Psoas muscle (tissue), 8 donors: ENCODE data around the gene WNT6. TPM values are rescaled to one million over a fixed set of nuclear protein-coding genes. Genes with fewer than 3 reads are reported as not detected.
A peak's percentile ranks its signal among the peaks of the same experiment; 100 is the strongest.

Experiments
- ATAC-seq, 4 donors: fragments of 200-7000 bp; cut with Tn5 transposase; one replicate each; pipeline ENCODE4 v1.9.1; 2020; ENCODE audit warnings: moderate library complexity in 3 of 4, mild to moderate bottlenecking in 2 of 4
- DNase-seq, 2 donors: peaks; one replicate each; pipeline ENCODE4 v3.0.0-alpha.2; 2020
- H3K27ac ChIP-seq: fragments of 200-600 bp; one replicate; pipeline ENCODE4 v1.8.0; 2022
- H3K27me3 ChIP-seq, 3 donors: fragments of 200-600 bp in 1 of 3; one replicate each; pipeline versions ENCODE4 v1.6.1 to v1.8.0; 2013 to 2022; ENCODE audit warnings: low read length in 2 of 3, mild to moderate bottlenecking in 2 of 3, moderate library complexity in 1 of 3; ENCODE audit not compliant: insufficient read depth in 3 of 3
- H3K36me3 ChIP-seq, 2 donors: fragments of 200-600 bp in 1 of 2; one replicate each; pipeline versions ENCODE4 v1.6.1 to v1.8.0; 2013 to 2022; ENCODE audit warnings: low read depth in 1 of 2, mild to moderate bottlenecking in 1 of 2, moderate library complexity in 1 of 2; ENCODE audit not compliant: insufficient read depth in 1 of 2
- H3K4me1 ChIP-seq: fragments of 200-600 bp; one replicate; pipeline ENCODE4 v1.8.0; 2022
- H3K4me3 ChIP-seq: fragments of 200-600 bp; one replicate; pipeline ENCODE4 v1.8.0; 2022; ENCODE audit warnings: mild to moderate bottlenecking
- H3K9me3 ChIP-seq: fragments of 200-600 bp; one replicate; pipeline ENCODE4 v1.8.0; 2022
- WGBS, 3 donors: extraction: QIAGEN DNeasy Blood & Tissue Kit; methylation state at CpG; one replicate each; pipeline versions ENCODE4 v1.1.6 to v1.1.7; 2013; 5-methylcytosine and 5-hydroxymethylcytosine counted together
- intact Hi-C, 2 donors: fragments of 100-400 bp; cut with DNase I; formaldehyde crosslinking; loops; one replicate each; pipeline versions ENCODE4 v1.11.0 to v1.14.2; 2022
- polyA plus RNA-seq, 3 donors: library from polyadenylated mRNA; stranded (reverse); fragments of 200-250 nt; gene quantifications; one replicate each; pipeline ENCODE4 v1.2.3, GENCODE V29; 2013
- total RNA-seq, 4 donors: library from RNA; stranded (reverse); fragmentation: NEBNext Ultra II Directional in 2 of 4; extraction: Animal tissue kit (Norgen Biotek cat#: 25700) in 2 of 4; gene quantifications; one replicate each; pipeline versions ENCODE4 v1.2.1 to v1.2.4, GENCODE V29; 2021 to 2023
- TF ChIP-seq, protein P1 (sequence below): fragments of 200-600 bp; IDR thresholded peaks from one replicate; pipeline ENCODE4 v1.8.0; 2022; ENCODE audit warnings: antibody characterized with exemption
- donor health status: healthy with polysubstance abuse.
- donor health status: DM: no; HTN: no; CAD: no; lungs with moderate emphysema.
- donor health status: Bipolar disorder and iron deficiency.
- donor health status: healthy.
- donor health status: DM: yes; HTN: yes; CAD: no.
- donor health status: DM: no; HTN: no; CAD: no.
- donor health status: DM: no; HTN: no; CAD: no.
- donor health status: DM: yes; HTN: yes; CAD: no.

WNT6 gene
- total and polyA plus RNA-seq, 7 donors: 0.05 to 1.0 (median 0.20) TPM

GRCh38 chr2:218858671-218859555 is 692 bp upstream of the WNT6 start:
- intact Hi-C loops: loop anchor here in 1 of 2 donors (5.0 kb wide), 1 partner anchor 123 kb away; no protein-coding TSS in a partner anchor
- TF ChIP-seq, protein P1, sequence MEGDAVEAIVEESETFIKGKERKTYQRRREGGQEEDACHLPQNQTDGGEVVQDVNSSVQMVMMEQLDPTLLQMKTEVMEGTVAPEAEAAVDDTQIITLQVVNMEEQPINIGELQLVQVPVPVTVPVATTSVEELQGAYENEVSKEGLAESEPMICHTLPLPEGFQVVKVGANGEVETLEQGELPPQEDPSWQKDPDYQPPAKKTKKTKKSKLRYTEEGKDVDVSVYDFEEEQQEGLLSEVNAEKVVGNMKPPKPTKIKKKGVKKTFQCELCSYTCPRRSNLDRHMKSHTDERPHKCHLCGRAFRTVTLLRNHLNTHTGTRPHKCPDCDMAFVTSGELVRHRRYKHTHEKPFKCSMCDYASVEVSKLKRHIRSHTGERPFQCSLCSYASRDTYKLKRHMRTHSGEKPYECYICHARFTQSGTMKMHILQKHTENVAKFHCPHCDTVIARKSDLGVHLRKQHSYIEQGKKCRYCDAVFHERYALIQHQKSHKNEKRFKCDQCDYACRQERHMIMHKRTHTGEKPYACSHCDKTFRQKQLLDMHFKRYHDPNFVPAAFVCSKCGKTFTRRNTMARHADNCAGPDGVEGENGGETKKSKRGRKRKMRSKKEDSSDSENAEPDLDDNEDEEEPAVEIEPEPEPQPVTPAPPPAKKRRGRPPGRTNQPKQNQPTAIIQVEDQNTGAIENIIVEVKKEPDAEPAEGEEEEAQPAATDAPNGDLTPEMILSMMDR: no peak
- Histone ChIP-seq H3K27ac (no peak overlapping the region), H3K9me3 (no peaks in the 10 kb centered on the region), H3K36me3 (no peaks in the 10 kb centered on the region), H3K27me3 (peaks cover 0 to 56% (median 15%) of the 10 kb centered on the region in 3 donors), H3K4me3 (peak overlapping the region; percentile 52), H3K4me1 (peaks cover 8% of the 10 kb centered on the region)
- DNase-seq (peak in 1 of 2 donors; percentile 42), ATAC-seq (no peak)
- WGBS, 3 donors: 7 to 12% (median 9%) methylated on average over 42 to 51 of the region's 51 CpGs

- peak in 1 of 2 donors; percentile 42 for DNase-seq
- intact Hi-C loops: loop anchor here in 1 of 2 donors (5.0 kb wide), 1 partner anchor 122 kb away; no protein-coding TSS in a partner anchor
- H3K27me3 ChIP-seq: peaks cover 0 to 48% (median 15%) of the 10 kb centered on the region in 3 donors
These were observed 605 bp downstream of the WNT6 start for GRCh38 chr2:218859988-218860831.

DNA sequence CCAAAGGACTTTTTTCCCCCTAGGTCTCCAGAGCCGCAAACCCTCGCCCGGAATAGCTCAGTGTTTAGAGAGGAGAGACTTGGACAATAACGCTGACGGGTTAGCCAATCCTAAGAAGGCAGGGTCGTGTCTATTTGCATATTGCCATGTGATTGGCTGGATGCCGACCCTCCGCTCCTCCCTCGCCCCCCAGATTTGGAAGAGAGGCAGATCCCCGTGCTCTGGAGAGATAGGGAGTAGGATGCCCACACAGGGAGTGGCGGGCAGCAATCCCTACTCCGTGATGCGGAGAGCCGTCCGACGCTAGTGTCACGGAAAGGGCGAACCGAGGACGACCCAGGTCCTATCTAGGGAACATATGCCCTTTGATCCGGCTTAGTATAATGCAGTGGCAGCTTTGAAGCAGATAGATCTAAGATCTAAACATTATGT is 1.4 kb downstream of the WNT6 start:
- no peaks in the 10 kb centered on the region for H3K36me3 ChIP-seq
- H3K4me1 ChIP-seq: peaks cover 8% of the 10 kb centered on the region
- H3K4me3 ChIP-seq: peak overlapping the region; percentile 52
- no peaks in the 10 kb centered on the region for H3K9me3 ChIP-seq
- intact Hi-C loops: no loop called here
- TF ChIP-seq, protein P1: no peak
- no peak overlapping the region for H3K27ac ChIP-seq
- DNase-seq (peak; percentile 41 to 62), ATAC-seq (peak; percentile 51 to 82 (median 78))
- 1 to 2% (median 1%) methylated on average over 21 of the region's 21 CpGs for WGBS, 3 donors
- peaks cover 0 to 49% (median 15%) of the 10 kb centered on the region in 3 donors for H3K27me3 ChIP-seq

More at GRCh38 chr2:218859988-218860831, 605 bp downstream of the WNT6 start:
- no peaks in the 10 kb centered on the region for H3K9me3 ChIP-seq
- H3K4me3 ChIP-seq: peak overlapping the region; percentile 52
- TF ChIP-seq, protein P1: no peak
- 2% methylated on average over 39 to 47 of the region's 47 CpGs for WGBS, 3 donors
- ATAC-seq: peak in 1 of 4 donors; percentile 6
- peaks cover 8% of the 10 kb centered on the region for H3K4me1 ChIP-seq
- H3K36me3 ChIP-seq: no peaks in the 10 kb centered on the region
- no peak overlapping the region for H3K27ac ChIP-seq

DNA sequence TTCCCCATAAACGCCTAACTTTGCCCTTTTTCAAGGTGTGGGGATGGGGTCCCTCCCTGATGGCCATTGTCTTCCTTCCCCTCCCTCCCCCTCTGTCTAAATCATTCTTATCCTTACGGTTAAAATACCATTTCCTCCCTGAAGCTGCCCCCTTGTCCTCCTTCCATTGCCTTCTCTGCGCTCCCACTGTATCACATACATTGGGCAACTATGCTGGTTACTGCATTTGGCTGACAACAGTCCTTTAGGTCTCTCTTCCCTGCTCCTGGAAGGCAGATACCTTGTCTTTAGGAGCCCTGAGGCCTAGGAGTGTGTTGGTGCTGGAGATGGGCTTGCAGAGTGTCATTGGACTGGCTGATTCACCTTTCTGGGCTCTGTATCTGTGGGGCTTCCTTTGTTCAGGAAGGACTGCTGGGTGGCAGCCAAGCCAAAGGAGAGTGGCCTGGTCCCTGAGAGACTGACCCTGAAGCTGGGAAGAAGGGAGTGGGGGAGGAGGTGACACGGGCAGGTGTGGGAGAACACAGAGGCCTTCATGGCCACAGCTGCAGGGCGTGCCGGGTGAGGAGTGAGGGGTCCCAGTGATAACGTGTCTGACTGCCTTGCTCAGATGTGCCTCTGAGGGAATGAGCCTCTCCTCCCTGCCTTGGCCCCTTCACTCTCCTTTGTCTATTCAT is 2.2 kb downstream of the WNT6 start:
- Histone ChIP-seq H3K27me3 (peaks cover 0 to 53% (median 15%) of the 10 kb centered on the region in 3 donors), H3K9me3 (no peaks in the 10 kb centered on the region), H3K4me3 (no peak overlapping the region), H3K27ac (no peak overlapping the region), H3K4me1 (peaks cover 8% of the 10 kb centered on the region), H3K36me3 (no peaks in the 10 kb centered on the region)
- TF ChIP-seq, protein P1: no peak
- DNase-seq (peak in 1 of 2 donors; percentile 31), ATAC-seq (no peak)
- intact Hi-C loops: no loop called here
- 62 to 81% (median 72%) methylated on average over 7 of the region's 7 CpGs for WGBS, 3 donors
